HL-60 (cell line): ENCODE results near the gene ELF4.

Experiments used
- DNase-seq, 2 experiments: peaks; one replicate each; pipeline ENCODE4 v3.0.0-alpha.2; 2010 to 2020; ENCODE audit warnings: low read depth in 1 of 2, low spot score in 1 of 2
- H3K27ac ChIP-seq: fragments of 250-450 bp; sonication (Bioruptor Pico); replicated peaks from 2 replicates; pipeline ENCODE4 v1.5.1; 2020; ENCODE audit warnings: mild to moderate bottlenecking, moderate library complexity
- H3K27me3 ChIP-seq: fragments of 250-450 bp; sonication (Bioruptor Pico); 2 replicates; pipeline ENCODE4 v1.5.1; 2021; ENCODE audit warnings: mild to moderate bottlenecking, moderate library complexity; ENCODE audit not compliant: insufficient read depth, poor library complexity, severe bottlenecking
- H3K4me3 ChIP-seq: replicated peaks from 2 replicates; pipeline ENCODE4 v1.5.1; 2011; ENCODE audit warnings: mild to moderate bottlenecking, control low read depth, low read length; ENCODE audit not compliant: insufficient read depth
- GABPA ChIP-seq: IDR thresholded peaks from 2 replicates; pipeline ENCODE4 v1.6.1; 2012; ENCODE audit warnings: low read depth
- POLR2AphosphoS5 ChIP-seq: IDR thresholded peaks from 2 replicates; pipeline ENCODE4 v1.6.1; 2012; ENCODE audit warnings: low read depth
- SPI1 ChIP-seq: IDR thresholded peaks from 2 replicates; pipeline ENCODE4 v1.6.1; 2012; ENCODE audit warnings: low read depth, mild to moderate bottlenecking, borderline replicate concordance
- TF ChIP-seq, protein P1 (sequence below): IDR thresholded peaks from one replicate; pipeline ENCODE4 v1.5.1; 2011; ENCODE audit warnings: low read length, control low read depth, inconsistent platforms; ENCODE audit not compliant: insufficient read depth
- TF ChIP-seq, protein P2 (sequence below): IDR thresholded peaks from 2 replicates; pipeline ENCODE4 v1.6.1; 2012; ENCODE audit warnings: low read depth; ENCODE audit not compliant: insufficient replicate concordance

The ELF4 gene

DNA sequence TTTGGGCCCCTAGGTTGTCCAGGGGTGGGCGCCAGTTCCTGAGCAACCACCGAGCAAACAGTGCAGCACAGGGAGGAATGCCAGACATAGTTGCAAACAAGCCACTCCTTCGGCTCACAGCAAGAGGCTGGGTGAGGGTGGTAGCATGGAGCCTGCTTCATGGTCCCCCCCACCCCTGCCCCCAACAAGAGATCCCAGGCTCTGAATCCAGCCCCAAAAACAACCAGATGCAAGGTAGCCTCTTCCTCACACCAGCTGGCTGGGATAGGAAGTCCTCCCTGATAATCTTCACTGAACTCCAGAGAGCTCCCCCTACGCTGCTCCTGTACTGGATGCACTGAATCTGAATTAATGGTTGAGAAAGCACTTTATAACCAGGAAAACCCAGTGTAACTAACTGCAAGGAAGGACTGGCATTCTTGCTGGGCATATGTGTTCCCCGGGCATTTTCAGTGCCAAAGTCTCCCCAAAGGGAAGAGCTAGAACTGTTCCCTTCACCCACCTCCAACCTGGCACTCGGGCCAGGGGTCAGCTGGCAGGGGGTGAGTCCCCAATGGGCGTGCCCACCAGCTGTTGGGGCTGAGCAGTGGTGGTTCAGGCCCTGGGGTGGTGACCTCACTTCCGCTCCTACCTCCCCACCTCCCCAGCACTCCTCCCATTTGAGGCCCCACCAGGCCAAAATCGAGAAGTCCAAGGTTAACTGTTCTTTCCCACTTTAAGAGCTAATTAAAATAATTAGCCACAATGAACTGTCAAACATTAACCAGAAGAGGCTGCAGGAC is 1.5 kb downstream of the ELF4 start:
- peak in 1 of 2 experiments; percentile 65 for DNase-seq
- Histone ChIP-seq H3K27me3 (no peaks in the 10 kb centered on the region), H3K4me3 (peak overlapping the region; percentile 62), H3K27ac (peak overlapping the region; percentile 94)
- TF ChIP-seq, protein P1, sequence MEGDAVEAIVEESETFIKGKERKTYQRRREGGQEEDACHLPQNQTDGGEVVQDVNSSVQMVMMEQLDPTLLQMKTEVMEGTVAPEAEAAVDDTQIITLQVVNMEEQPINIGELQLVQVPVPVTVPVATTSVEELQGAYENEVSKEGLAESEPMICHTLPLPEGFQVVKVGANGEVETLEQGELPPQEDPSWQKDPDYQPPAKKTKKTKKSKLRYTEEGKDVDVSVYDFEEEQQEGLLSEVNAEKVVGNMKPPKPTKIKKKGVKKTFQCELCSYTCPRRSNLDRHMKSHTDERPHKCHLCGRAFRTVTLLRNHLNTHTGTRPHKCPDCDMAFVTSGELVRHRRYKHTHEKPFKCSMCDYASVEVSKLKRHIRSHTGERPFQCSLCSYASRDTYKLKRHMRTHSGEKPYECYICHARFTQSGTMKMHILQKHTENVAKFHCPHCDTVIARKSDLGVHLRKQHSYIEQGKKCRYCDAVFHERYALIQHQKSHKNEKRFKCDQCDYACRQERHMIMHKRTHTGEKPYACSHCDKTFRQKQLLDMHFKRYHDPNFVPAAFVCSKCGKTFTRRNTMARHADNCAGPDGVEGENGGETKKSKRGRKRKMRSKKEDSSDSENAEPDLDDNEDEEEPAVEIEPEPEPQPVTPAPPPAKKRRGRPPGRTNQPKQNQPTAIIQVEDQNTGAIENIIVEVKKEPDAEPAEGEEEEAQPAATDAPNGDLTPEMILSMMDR, result no peak
- TF ChIP-seq GABPA (no peak), SPI1 (peak; percentile 44; the same call in 1 of the 2 replicates), POLR2AphosphoS5 (no peak)
- TF ChIP-seq, protein P2, sequence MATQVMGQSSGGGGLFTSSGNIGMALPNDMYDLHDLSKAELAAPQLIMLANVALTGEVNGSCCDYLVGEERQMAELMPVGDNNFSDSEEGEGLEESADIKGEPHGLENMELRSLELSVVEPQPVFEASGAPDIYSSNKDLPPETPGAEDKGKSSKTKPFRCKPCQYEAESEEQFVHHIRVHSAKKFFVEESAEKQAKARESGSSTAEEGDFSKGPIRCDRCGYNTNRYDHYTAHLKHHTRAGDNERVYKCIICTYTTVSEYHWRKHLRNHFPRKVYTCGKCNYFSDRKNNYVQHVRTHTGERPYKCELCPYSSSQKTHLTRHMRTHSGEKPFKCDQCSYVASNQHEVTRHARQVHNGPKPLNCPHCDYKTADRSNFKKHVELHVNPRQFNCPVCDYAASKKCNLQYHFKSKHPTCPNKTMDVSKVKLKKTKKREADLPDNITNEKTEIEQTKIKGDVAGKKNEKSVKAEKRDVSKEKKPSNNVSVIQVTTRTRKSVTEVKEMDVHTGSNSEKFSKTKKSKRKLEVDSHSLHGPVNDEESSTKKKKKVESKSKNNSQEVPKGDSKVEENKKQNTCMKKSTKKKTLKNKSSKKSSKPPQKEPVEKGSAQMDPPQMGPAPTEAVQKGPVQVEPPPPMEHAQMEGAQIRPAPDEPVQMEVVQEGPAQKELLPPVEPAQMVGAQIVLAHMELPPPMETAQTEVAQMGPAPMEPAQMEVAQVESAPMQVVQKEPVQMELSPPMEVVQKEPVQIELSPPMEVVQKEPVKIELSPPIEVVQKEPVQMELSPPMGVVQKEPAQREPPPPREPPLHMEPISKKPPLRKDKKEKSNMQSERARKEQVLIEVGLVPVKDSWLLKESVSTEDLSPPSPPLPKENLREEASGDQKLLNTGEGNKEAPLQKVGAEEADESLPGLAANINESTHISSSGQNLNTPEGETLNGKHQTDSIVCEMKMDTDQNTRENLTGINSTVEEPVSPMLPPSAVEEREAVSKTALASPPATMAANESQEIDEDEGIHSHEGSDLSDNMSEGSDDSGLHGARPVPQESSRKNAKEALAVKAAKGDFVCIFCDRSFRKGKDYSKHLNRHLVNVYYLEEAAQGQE, result no peak

DNA sequence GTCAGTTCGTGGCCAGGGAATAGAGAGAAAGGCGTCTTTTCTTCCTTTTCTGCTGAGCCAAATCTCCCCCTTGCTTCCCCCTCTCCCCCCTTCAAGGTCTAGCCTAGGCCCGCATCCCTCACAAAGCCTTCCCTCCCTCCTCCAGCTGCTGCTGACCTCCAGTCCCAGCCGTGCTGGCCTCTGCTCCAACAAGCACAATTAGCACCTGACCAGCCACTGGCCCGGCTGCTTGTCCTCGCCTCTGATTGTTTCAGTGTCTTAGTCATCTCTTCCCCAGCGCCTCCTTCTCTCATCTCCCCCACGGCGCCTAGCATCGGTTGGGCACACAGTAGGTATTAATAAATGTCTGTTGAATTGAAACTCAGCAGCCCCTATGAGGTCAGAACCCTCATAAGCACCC is 4.2 kb downstream of the ELF4 start:
- H3K27me3 ChIP-seq, result no peaks in the 10 kb centered on the region
- no peak for DNase-seq
- no peak overlapping the region for H3K4me3 ChIP-seq
- TF ChIP-seq, protein P1, result no peak
- TF ChIP-seq SPI1 (no peak), POLR2AphosphoS5 (no peak), GABPA (no peak)
- TF ChIP-seq, protein P2, result no peak
- H3K27ac ChIP-seq, result no peak overlapping the region

DNA sequence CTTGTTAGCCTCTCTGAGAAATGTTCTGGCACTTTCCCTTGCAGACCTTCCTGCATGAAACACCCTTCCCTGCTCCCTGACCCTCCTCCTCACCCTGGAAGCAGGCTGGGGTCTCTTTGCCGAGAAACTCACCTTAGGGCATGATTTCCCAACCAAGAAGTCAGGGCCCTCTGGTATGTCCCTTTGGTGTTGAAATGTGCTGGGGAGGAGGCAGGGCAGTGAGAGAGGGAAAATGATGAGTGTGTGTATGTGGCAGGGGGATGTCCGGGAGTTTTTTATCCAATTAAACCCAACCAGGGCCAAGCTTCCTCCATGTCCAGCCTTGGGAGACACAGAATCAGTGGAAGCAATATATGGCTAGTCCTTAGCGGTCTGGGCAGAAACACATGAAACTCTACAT is 5.1 kb downstream of the ELF4 start:
- Histone ChIP-seq H3K27ac (no peak overlapping the region), H3K27me3 (no peaks in the 10 kb centered on the region), H3K4me3 (no peak overlapping the region)
- TF ChIP-seq, protein P2, result no peak
- no peak for DNase-seq
